KOPT-K1 (cell line): ENCODE data around the gene PSMD2.
"Not testable (repeated sequence)": the region's sequence is repeated elsewhere in the genome, so short reads cannot be mapped to it uniquely, and the experiment has no call there.

Experiments
- H3K27ac ChIP-seq: fragments of 200-600 bp; sonication (generic); 2 replicates; pipeline ENCODE4 v1.5.1; 2016; ENCODE audit warnings: antibody characterized with exemption, mild to moderate bottlenecking, low read depth, low read length; ENCODE audit not compliant: poor library complexity, severe bottlenecking
- H3K36me3 ChIP-seq: fragments of 200-600 bp; sonication (generic); 2 replicates; pipeline ENCODE4 v1.5.1; 2017; ENCODE audit warnings: antibody characterized with exemption, mild to moderate bottlenecking, low read length, moderate library complexity; ENCODE audit not compliant: insufficient read depth
- H3K9me3 ChIP-seq: fragments of 200-600 bp; sonication (generic); 2 replicates; pipeline ENCODE4 v1.5.1; 2017; ENCODE audit warnings: antibody characterized with exemption, low read length, mild to moderate bottlenecking; ENCODE audit not compliant: insufficient read depth, poor library complexity, severe bottlenecking

PSMD2 gene

GRCh38 chr3:184267249-184267648 is 31.8 kb upstream of the PSMD2 start:
- H3K27ac ChIP-seq, H3K36me3 ChIP-seq, H3K9me3 ChIP-seq: not testable (repeated sequence)

- Histone ChIP-seq H3K27ac (no peak overlapping the region), H3K9me3 (peaks cover 6% of the 10 kb centered on the region), H3K36me3 (no peaks in the 10 kb centered on the region)
Measured at GRCh38 chr3:184272269-184272668, 26.8 kb upstream of the PSMD2 start.

- no peaks in the 10 kb centered on the region for H3K9me3 ChIP-seq
- no peak overlapping the region for H3K27ac ChIP-seq
- no peaks in the 10 kb centered on the region for H3K36me3 ChIP-seq
Measured at GRCh38 chr3:184275381-184275701, 23.7 kb upstream of the PSMD2 start.

- Histone ChIP-seq H3K36me3 (no peaks in the 10 kb centered on the region), H3K27ac (no peak within 1 kb of the TSS), H3K9me3 (no peaks in the 10 kb centered on the region)
Measured at GRCh38 chr3:184275961-184276910, 22.8 kb upstream of the PSMD2 start, which contains the start of gene ECE2. ECE2 (plus strand) TSS chr3:184276022; CDS start chr3:184276154, 132 bp downstream.

GRCh38 chr3:184277366-184277765 is 21.7 kb upstream of the PSMD2 start:
- Histone ChIP-seq H3K27ac (no peak overlapping the region), H3K9me3 (no peaks in the 10 kb centered on the region), H3K36me3 (no peaks in the 10 kb centered on the region)

GRCh38 chr3:184282941-184283340 is 16.1 kb upstream of the PSMD2 start:
- Histone ChIP-seq H3K36me3 (no peaks in the 10 kb centered on the region), H3K9me3 (no peaks in the 10 kb centered on the region), H3K27ac (no peak overlapping the region)

GRCh38 chr3:184283681-184284080 is 15.4 kb upstream of the PSMD2 start:
- H3K36me3 ChIP-seq, result no peaks in the 10 kb centered on the region
- no peaks in the 10 kb centered on the region for H3K9me3 ChIP-seq

GRCh38 chr3:184284696-184285095 is 14.3 kb upstream of the PSMD2 start:
- H3K9me3 ChIP-seq, result no peaks in the 10 kb centered on the region
- H3K36me3 ChIP-seq, result no peaks in the 10 kb centered on the region

More at GRCh38 chr3:184283681-184284080, 15.4 kb upstream of the PSMD2 start:
- H3K27ac ChIP-seq, result no peak overlapping the region

GRCh38 chr3:184289426-184289938 is 9.6 kb upstream of the PSMD2 start:
- Histone ChIP-seq H3K9me3 (no peaks in the 10 kb centered on the region), H3K36me3 (no peaks in the 10 kb centered on the region), H3K27ac (no peak overlapping the region)

More at GRCh38 chr3:184284696-184285095, 14.3 kb upstream of the PSMD2 start:
- no peak overlapping the region for H3K27ac ChIP-seq

GRCh38 chr3:184290331-184290730 is 8.7 kb upstream of the PSMD2 start:
- Histone ChIP-seq H3K27ac (no peak overlapping the region), H3K9me3 (no peaks in the 10 kb centered on the region), H3K36me3 (no peaks in the 10 kb centered on the region)

GRCh38 chr3:184291044-184291737 is 7.8 kb upstream of the PSMD2 start:
- Histone ChIP-seq H3K9me3 (no peaks in the 10 kb centered on the region), H3K36me3 (no peaks in the 10 kb centered on the region), H3K27ac (no peak overlapping the region)

- H3K27ac ChIP-seq, result no peak overlapping the region
- H3K36me3 ChIP-seq, result no peaks in the 10 kb centered on the region
- H3K9me3 ChIP-seq, result no peaks in the 10 kb centered on the region
Measured at GRCh38 chr3:184291738-184292445, 7.1 kb upstream of the PSMD2 start.

- Histone ChIP-seq H3K9me3 (no peaks in the 10 kb centered on the region), H3K36me3 (peaks cover 7% of the 10 kb centered on the region), H3K27ac (no peak overlapping the region)
Measured at GRCh38 chr3:184295771-184296170, 3.3 kb upstream of the PSMD2 start.

GRCh38 chr3:184296616-184297015 is 2.4 kb upstream of the PSMD2 start:
- H3K27ac ChIP-seq, result no peak overlapping the region
- H3K36me3 ChIP-seq, result peaks cover 16% of the 10 kb centered on the region
- no peaks in the 10 kb centered on the region for H3K9me3 ChIP-seq
